Colonic mucosa (tissue), 4 donors: Measurements from ENCODE around the gene PLSCR2. TPM values are rescaled to one million over a fixed set of nuclear protein-coding genes. Genes with fewer than 3 reads are reported as not detected.
"Not testable (repeated sequence)": the region's sequence is repeated elsewhere in the genome, so short reads cannot be mapped to it uniquely, and the experiment has no call there.

Experiments
- DNase-seq: peaks from one replicate; pipeline ENCODE4 v3.0.0-alpha.2; 2020
- H3K27ac ChIP-seq: fragments of 200-600 bp; one replicate; pipeline ENCODE4 v1.8.0; 2021
- H3K27me3 ChIP-seq: fragments of 200-600 bp; one replicate; pipeline ENCODE4 v1.8.0; 2021
- H3K36me3 ChIP-seq: fragments of 200-600 bp; one replicate; pipeline ENCODE4 v1.8.0; 2021
- H3K4me1 ChIP-seq: fragments of 200-600 bp; one replicate; pipeline ENCODE4 v1.8.0; 2021; ENCODE audit warnings: mild to moderate bottlenecking
- H3K4me3 ChIP-seq: fragments of 200-600 bp; one replicate; pipeline ENCODE4 v1.8.0; 2021
- H3K9ac ChIP-seq, 2 donors: one replicate each; pipeline ENCODE4 v1.7.0; 2013; ENCODE audit warnings: control low read depth in 2 of 2, low read depth in 2 of 2, low read length in 2 of 2
- H3K9me3 ChIP-seq: fragments of 200-600 bp; one replicate; pipeline ENCODE4 v1.8.0; 2021
- intact Hi-C: fragments of 100-400 bp; cut with DNase I; formaldehyde crosslinking; loops from one replicate; pipeline ENCODE4 v1.14.1; 2022
- total RNA-seq, 2 donors: library from RNA; stranded (reverse); fragmentation: NEBNext Ultra II Directional in 1 of 2; extraction: Animal tissue kit (Norgen Biotek cat#: 25700) in 1 of 2; gene quantifications; one replicate each; pipeline ENCODE4 v1.2.1, GENCODE V29; 2021
- TF ChIP-seq, protein P1 (sequence below): fragments of 200-600 bp; IDR thresholded peaks from one replicate; pipeline ENCODE4 v1.8.0; 2022; ENCODE audit warnings: antibody characterized with exemption, mild to moderate bottlenecking
- donor health status: healthy.
- donor health status: DM: no; HTN: no; CAD: no.
- donor health status: DM: no; HTN: no; CAD: no.

PLSCR2 gene
- total RNA-seq, 2 donors from 2014 or later = 0.90 to 0.94 TPM

DNA sequence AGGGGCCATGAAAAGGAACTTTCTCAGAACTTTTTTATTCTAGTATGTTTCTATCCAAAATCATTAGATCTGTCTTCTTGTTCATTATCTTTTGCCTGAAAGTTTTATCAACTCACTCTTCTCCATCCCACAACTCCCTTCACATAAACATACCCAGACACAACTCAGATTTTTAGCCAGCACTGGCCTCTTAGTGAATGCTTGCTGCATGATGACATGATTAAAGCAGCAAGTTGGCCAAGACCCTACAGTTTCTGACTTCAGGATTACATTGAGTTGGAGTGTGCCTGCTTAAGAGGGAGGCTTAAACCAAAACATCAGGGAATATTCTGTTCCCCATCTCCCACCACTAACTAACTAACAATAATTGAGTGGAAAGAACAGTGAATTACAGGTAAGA, 38.1 kb downstream of the PLSCR2 start:
- Histone ChIP-seq H3K4me1 (no peaks in the 10 kb centered on the region), H3K27me3 (no peaks in the 10 kb centered on the region), H3K9me3 (no peaks in the 10 kb centered on the region), H3K36me3 (no peaks in the 10 kb centered on the region), H3K27ac (no peak overlapping the region), H3K9ac (no peak overlapping the region), H3K4me3 (no peak overlapping the region)
- DNase-seq = no peak
- intact Hi-C loops = no loop called here
- TF ChIP-seq, protein P1, sequence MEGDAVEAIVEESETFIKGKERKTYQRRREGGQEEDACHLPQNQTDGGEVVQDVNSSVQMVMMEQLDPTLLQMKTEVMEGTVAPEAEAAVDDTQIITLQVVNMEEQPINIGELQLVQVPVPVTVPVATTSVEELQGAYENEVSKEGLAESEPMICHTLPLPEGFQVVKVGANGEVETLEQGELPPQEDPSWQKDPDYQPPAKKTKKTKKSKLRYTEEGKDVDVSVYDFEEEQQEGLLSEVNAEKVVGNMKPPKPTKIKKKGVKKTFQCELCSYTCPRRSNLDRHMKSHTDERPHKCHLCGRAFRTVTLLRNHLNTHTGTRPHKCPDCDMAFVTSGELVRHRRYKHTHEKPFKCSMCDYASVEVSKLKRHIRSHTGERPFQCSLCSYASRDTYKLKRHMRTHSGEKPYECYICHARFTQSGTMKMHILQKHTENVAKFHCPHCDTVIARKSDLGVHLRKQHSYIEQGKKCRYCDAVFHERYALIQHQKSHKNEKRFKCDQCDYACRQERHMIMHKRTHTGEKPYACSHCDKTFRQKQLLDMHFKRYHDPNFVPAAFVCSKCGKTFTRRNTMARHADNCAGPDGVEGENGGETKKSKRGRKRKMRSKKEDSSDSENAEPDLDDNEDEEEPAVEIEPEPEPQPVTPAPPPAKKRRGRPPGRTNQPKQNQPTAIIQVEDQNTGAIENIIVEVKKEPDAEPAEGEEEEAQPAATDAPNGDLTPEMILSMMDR = no peak

DNA sequence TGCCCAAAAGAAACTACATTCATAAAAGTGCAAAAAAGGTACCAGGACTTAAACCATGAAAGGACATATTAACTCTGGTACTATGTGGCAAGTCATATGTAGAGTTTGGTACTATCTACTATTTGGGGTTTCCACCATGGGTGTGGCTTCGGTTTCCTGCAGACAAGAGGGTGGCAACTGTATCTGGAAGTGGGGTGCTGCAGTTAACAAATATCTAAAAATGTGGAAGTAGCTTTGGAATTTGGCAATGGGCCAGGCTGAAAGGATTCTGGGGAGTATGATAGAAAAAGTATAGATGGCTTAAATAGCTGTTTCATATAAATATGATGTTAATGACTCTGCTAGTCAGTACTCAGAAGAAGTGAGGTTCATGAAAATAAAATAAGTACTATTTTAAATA, 44.0 kb downstream of the PLSCR2 start:
- TF ChIP-seq, protein P1 = no peak
- H3K27me3 ChIP-seq = no peaks in the 10 kb centered on the region
- intact Hi-C loops = no loop called here

DNA sequence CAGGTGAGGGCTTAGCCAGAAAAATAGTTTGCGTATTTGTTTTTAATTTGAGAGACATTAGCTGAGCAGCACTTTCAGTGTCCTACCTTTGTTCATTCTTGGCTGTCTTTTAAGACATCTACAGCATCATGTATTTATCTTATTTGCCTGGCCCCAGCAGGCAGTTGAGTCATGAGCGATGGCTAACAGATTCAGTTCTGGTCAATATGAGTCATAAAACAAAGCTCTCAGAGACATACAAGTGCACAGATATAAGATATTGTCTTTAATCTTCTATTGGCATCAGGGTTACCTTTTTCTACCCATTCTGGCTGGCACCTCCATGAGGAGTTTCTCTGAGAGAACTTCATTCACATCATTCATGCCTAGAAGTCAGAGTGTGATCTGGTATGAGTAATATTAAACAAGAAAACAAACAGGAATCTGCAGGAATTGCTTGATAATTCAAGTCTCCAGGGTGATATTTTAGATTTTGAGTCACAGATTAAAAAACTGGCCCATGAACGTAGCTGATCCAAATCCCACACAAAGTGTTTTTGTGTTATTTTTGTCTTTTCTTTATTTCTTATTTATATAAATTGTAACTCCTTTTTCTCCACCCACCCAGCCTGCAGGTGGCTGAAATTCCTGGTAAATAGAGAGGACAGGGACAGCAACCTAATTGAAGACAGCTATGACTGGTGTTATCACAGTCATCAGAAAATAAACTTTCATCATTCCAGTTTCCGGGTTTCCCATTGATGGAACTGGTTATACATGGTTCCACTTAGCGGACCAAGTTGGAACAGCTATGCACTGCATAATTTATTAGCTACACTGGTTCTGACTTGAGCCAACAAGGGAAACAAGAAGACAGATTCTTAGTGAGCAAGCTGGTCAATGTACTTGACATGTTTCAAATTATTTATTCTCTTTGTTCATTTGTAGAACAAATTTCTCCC, 47.3 kb downstream of the PLSCR2 start:
- Histone ChIP-seq H3K36me3 (no peaks in the 10 kb centered on the region), H3K27me3 (no peaks in the 10 kb centered on the region), H3K9me3 (no peaks in the 10 kb centered on the region), H3K9ac (no peak overlapping the region), H3K27ac (no peak overlapping the region), H3K4me1 (no peaks in the 10 kb centered on the region), H3K4me3 (no peak overlapping the region)
- TF ChIP-seq, protein P1 = no peak
- intact Hi-C loops = no loop called here
- DNase-seq = no peak

More for the DNA sequence above, 44.0 kb downstream of the PLSCR2 start:
- no peaks in the 10 kb centered on the region for H3K4me1 ChIP-seq
- H3K9me3 ChIP-seq = no peaks in the 10 kb centered on the region
- H3K4me3 ChIP-seq = no peak overlapping the region
- no peak overlapping the region for H3K27ac ChIP-seq
- no peak for DNase-seq
- no peak overlapping the region for H3K9ac ChIP-seq
- H3K36me3 ChIP-seq = no peaks in the 10 kb centered on the region

DNA sequence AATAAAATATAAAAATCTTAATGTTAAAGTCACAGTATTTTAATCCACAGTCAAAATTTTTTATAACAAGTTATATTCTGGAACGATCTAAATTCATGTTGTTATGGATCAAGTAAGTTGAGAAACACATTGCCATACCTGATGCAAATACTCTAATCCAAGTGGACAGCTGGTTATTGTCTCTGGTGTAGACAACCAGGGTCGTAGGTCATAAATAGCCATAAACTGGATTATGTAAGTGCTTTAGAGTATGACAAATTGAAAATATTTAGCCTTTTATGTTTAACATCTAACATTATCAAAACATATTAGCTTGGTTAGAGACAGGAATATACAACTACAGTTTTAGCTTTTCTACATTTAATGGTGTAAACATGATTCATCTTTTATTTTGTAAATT, 53.0 kb downstream of the PLSCR2 start:
- no peaks in the 10 kb centered on the region for H3K36me3 ChIP-seq
- H3K4me3 ChIP-seq = no peak overlapping the region
- no peak overlapping the region for H3K9ac ChIP-seq
- H3K4me1 ChIP-seq = no peaks in the 10 kb centered on the region
- TF ChIP-seq, protein P1 = no peak
- intact Hi-C loops = no loop called here
- no peaks in the 10 kb centered on the region for H3K27me3 ChIP-seq
- H3K9me3 ChIP-seq = no peaks in the 10 kb centered on the region
- H3K27ac ChIP-seq = no peak overlapping the region
- no peak for DNase-seq

DNA sequence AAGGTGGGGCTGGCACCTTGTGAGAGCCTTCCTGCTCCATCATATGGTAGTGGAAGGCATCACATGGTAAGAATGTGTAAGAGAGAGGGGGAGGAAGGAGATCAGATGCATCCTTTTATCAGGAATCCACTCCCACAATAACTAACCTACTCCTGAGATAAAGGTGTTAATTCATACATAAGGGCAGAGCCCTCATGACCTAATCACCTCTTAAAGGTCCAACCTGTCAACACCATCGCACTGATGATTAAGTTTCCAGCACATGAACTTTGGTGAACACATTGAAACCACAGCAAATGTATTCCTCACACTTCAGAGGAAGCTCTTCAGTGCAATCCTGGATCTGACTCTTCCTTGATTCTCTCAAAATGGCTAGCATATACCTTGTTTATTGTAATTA, 55.4 kb downstream of the PLSCR2 start:
- Histone ChIP-seq H3K27ac (no peak overlapping the region), H3K36me3 (no peaks in the 10 kb centered on the region), H3K4me1 (no peaks in the 10 kb centered on the region), H3K27me3 (no peaks in the 10 kb centered on the region), H3K9me3 (no peaks in the 10 kb centered on the region), H3K4me3 (no peak overlapping the region), H3K9ac (no peak overlapping the region)
- TF ChIP-seq, protein P1 = no peak
- intact Hi-C loops = no loop called here
- no peak for DNase-seq

DNA sequence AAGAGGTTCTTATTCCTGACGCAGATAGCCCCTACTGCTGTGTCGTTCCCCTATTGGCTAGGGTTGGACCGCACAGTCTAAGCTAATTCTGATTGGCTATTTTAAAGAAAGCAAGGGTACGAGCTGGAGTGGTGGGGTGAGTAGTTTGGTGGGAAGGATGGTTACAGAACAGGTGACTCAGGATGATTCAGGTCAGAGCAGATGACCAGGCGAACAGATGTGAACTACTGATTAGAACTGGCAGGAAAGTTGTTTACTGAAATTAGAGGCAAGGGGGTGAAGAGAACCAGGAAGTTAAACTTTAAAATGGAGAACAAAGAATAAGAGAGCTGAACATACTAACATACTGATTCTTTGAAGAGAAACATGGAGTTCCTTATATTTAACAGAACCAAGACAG, 56.6 kb downstream of the PLSCR2 start:
- DNase-seq, H3K36me3 ChIP-seq, H3K9me3 ChIP-seq, H3K9ac ChIP-seq, H3K27ac ChIP-seq, H3K4me3 ChIP-seq, intact Hi-C loops, H3K4me1 ChIP-seq, H3K27me3 ChIP-seq: not testable (repeated sequence)
